Stimulated activated CD4-positive, alpha-beta T cell treated with anti-CD3 and anti-CD28 coated beads, Interleukin-4, amount 100 ng/mL, for 1 hour (primary cell): ENCODE results near the gene MAN1C1.
A peak's percentile ranks its signal among the peaks of the same experiment; 100 is the strongest.

Source experiments
- DNase-seq: peaks from one replicate; pipeline ENCODE4 v3.0.0-alpha.2; 2020

MAN1C1 gene

DNA sequence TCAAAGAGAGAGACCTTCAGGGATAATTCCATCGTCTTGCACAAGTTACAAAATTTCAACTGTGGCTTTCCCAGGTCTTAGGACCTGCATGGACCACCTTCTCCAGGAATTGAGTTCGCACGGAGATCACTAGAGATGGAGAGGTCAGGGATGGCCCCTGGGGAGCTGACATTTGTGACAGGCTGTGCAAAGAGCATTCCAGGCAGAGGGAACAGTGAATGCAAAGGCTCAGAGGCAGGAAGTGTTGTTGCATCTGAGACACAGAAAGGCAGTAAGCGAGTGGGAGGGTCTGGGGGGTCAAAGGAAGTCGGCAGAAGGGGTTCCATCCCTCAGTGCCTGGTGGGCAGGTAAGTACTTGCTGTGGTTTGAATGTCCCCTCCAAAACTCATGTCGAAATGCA, 173.9 kb downstream of the MAN1C1 start:
- DNase-seq = no peak

DNA sequence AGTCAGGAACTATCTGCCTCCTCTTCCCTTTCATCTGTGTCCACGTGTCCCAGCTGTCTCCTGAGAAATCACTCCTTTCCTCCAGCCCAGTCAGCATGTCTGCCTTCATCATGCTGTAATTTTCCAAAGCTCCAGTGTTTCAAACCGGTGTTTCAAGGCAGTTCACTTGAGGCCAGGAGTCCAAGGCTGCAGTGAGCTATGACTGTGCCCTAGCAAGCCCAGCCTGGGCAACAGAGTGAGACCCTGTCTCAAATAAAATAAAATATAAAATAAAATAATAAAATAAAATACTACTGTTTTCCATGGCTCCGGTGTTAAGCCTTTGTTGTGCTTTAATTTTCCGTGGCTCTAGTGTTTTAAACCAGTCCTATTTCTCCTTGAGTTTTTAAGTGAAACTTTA, 175.5 kb downstream of the MAN1C1 start:
- DNase-seq = no peak

DNA sequence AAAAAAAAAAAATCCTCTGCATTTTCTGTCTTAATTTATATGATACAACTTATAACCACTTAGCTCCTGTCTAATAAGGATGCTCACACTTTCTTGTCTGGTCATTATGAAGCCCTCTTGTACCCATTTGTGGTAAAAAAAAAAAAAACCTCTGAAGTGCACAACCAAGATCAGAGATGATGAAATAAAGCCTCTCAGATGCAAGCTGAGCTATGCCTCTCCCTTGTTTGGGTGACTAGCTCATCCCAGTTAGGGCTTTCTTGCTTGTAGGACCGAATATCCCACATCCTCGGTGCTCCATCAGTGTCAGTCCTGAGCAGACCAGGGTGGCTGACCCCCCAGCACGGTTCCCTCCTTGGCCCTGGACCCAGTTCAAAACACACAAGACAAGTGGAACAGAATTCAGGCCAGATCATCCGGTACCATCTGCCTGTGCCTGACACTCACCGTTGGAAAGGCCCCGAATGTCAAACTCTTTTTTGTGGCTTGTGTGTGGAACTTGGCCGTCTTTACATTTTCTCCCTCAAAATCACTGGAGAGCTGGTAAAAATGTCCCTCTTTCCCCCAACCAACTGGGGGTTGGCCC, 177.1 kb downstream of the MAN1C1 start:
- DNase-seq = no peak

DNA sequence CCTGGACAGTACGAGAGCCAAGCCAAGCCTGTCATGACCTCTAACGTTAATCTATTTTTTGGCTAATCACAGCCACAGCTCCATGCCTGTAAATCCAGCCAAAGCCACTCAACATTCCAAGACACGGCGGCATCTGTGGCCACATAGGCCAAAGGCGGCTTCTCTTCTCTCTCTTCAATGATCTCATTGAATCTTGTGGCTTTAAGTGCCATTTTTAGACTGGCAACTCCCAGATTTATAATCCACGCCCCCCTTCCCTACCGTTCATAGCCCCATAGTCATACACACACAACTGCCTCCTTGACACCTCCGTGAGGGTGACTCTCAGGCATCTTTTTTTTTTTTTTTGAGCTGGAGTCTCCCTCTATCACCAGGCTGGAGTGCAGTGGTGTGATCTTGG, 177.7 kb downstream of the MAN1C1 start:
- no peak for DNase-seq

DNA sequence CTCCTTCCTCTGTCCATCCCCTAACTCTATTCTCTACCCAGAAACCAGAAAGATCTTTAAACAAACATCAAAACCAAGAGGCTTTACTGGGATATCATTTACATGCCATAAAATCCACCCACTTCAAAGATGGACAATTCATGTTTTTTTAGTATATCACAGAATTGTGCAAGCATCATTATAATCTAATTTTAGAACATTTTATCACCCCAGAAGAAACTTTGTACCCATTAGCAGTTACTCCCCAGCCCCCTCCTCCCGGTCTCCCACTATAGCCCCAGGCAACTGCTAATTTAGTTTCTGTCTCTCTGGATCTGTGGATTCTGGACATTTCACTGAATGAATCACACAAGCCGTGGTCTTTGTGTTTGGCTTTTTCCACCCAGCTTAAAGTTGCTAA, 178.6 kb downstream of the MAN1C1 start:
- no peak for DNase-seq

DNA sequence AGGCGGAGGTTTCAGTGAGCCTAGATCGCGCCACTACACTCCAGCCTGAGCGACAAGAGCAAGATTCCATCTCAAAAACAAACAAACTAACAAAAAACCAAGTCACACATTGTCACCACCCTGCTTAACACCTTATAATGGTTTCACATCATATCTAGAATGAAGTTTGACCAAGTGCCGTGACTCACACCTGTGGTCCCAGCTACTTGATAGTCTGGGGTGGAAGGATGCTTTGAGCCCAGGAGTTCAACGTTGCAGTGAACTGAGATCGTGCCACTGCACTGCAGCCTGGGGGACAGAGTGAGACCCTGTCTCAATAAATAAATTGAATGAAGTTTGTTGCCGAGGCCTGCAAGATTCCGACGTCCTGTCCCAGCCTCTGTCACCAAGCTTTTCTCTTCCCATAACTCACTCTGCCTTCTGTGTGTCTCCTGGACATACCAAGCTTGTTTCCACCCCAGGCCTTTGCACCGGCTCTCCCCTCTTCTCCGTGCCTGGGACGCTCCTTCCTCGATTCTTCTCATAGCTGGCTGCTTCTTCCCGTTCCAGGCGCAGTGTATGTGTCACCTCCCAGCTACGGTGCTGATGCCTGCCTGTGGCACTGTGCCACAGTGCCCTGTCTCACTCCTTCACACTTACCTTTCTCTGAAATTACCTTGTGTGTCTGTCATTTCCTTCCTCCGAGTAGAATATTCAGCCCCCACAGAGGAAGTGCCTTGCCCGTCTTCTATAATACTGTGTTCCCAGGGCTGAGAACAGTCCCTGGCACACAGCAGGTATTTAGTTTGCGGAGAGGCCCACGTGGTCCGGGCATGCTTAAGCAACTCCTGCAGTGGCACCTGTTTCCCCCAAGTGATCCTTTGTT, 179.6 kb downstream of the MAN1C1 start:
- DNase-seq = peak; percentile 28

DNA sequence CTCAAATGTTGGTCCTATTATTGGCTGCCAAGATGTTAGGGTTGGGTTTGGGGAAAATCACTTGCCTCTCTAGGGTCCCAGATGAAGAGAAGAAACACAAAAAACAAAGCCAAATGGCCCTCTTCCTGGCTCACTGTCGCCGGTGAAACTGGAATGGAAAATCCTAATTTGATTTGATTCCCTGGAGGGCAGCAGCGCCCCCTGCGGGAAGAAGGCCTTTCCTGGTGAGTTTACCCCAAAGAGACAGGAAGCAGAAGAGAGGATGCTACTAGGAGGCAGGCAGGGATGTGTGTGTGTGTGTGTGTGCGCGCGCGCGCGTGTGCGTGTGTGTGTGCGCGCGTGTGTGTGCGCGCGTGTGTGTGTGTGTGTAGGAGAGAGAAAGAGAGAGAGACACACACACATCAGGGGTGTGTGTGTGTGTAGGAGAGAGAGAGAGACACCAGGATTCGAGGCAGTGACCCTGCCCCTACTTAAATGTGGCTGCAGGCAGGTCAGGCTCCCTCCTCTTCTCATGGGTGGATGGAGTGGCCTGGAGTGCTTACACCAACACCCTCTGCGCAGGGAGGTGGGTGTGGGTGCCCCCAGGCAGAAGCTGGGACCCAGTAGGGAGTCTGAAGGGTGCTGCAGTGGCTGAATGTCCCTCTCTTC, 180.3 kb downstream of the MAN1C1 start:
- DNase-seq = peak; percentile 87

DNA sequence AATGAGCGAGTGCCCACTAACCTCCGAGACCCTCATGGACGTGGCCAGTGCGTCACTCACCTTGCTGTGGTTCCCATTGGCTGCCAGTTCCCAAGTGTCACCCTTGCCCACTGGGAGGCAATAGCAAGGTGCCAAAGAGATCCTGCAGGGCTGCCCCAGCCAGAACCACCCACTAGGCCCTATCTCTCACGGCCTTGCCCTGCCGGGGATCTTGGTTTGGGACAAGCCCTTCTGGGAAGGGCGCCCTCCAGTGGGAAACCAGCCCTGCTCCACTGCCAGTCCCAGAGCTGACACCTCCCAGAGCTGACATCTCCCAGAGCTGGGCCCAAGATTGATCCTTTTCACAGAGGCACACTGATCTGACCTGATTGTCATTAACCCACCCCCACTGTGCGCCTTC, 181.3 kb downstream of the MAN1C1 start:
- DNase-seq = peak; percentile 43

DNA sequence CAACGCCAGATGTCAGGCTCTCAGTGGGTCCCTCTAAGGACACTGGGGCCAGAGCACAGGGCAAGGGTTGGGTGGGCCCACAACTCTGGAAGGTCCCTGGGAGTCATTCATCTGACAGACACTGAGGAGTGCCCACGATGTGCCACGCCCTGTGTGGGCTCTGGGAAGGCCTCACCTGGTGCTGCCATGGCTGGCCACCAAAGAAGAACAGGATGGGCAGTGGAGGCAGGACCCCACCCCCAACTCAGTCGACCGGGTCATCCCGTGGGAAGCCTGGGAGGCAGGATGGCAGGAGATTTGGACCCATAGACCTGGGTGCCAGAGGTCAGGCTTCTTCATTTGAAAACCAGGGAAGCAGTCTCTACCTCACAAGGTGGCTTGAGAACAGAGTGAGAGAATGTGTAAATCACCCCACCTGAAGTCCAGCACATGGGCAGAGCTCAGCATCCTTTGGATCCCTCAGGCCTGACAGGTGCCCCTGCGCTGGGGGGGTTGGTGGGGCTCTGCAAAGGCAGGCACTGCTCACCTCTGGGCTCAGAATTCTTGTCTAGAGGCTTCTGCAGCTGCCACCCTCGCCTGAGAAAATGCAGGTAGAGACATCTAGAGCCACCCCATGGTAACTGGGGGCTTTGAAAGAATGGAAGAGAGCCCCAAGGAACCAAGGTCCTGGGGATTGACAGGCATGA, 182.2 kb downstream of the MAN1C1 start:
- no peak for DNase-seq

DNA sequence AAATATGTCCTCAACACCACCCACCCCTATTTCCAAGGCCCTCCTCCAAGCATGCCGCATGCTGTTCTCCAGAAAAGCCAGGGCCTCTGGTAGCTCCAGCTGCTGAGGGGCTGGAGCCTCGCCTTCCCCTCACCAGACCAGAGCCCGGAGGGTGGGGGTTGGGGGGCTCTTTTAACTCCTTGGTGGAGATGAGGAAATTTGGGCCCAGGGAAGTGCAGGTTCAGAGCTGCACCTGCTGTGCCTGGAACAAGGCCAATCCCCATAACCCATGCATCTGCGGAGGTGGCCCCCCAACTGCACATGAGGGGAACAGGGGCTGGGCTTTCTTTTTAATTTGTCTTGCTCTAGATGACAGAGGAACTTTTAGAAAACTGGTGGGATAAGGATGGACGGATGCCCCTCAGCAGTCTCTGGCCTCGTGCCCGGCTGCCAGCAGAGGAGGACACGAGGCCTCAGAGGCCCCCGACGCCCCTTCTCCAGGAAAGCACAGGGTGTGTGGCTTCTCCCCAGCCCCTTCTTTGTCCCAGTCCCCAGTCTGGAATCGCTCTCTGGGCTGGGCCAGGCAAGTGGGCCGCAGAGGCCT, 182.9 kb downstream of the MAN1C1 start:
- no peak for DNase-seq

DNA sequence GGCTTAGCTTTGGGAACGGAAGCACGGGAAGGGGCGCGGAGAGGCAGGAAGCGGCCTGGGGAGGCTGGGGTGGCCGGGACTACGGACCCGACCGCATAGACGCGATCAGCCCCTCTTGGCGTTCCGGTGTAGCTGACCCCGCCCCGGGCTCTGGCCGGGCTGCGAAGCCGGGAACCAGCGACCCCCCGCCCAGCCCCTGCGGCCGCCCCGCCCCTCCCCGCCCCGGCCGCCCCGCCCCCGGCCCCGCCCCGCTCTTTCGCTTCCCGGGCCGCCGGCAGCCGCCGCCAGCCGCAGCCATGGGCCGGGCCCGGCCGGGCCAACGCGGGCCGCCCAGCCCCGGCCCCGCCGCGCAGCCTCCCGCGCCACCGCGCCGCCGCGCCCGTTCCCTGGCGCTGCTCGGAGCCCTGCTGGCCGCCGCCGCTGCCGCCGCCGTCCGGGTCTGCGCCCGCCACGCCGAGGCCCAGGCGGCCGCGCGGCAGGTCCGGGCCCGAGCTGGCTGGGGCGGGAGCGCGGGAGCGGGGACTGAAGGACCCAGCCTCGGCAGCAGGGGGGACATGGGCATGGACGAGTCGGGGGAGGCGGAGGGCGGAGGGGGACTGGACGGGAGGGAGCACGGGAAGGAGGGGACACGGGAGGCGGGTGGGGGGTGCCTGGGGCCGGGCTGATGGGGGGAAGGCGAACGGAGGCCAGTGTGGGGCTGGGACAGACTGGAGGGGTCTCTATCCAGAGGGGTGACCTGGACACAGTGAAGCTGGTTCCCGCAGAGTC, 183.5 kb downstream of the MAN1C1 start, which contains the start of gene SELENON:
Gene SELENON (plus strand): TSS at position 259 of the 768 bp plus-strand sequence. CDS start 38 bp downstream, at position 297.
- DNase-seq = peak; percentile 32

DNA sequence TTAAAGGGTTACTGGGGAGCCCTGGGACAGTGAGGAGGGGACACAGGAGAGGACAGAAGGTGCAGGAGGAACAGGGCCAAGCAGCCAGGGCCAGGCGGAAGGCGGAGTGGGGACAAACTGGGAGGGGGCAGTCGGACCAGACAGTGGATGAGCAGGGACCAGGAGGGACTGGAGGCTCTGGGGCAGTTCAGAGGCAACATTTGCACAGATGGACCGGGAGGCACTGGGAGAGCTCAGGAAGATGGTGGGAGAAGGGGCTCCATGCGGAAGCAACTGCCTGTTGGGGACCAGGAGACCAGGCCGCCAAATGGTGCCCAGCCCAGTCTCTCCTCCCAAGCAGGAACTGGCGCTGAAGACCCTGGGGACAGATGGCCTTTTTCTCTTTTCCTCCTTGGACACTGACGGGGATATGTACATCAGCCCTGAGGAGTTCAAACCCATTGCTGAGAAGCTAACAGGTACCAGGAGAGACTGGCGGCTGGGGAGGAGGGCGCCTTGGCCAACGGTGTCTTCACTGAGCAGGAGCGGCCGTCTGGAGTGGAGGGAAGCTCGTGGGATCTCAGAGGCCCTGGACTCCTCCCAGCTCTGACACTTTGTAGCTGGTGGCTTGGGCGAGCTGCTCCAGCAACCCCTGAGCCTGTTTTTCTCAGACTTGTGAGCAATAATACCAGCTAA, 184.2 kb downstream of the MAN1C1 start:
- DNase-seq = no peak

DNA sequence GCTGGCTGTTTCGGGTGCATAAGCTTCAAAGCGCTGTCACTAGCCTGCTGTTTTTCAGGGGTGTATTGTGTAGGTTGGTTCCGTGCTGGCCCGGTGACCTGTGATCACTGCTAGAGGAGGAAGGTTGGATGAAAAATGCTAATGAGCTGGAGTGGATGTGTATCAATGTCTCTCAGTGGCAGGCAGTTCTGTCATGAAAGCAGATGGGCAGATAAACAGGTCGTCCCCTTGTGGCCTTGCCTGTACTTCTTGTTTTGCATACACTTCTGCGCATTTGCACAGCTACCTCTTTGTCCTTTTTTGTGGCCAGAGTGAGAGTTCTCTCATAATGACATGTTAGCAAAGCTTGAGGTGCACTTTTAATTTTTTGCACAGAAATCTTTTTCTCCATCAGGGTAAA, 186.3 kb downstream of the MAN1C1 start:
- no peak for DNase-seq

DNA sequence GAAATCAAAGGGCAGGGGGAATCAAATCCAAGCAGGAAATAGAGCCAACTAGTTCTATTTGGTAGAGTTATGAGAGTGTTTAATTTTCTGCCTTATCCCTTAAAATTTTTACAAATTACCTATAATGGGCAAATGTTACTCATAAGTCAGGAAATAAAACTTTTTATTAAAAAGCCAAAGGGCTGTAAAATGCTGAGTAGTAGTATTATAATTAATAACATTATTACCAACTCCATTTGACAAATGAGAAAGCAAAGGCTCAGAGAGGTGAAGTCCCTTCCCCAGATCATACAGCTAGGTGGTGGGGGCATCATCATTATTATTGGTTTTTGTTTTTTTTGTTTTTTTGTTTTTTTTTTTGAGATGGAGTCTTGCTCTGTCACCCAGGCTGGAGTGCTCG, 186.8 kb downstream of the MAN1C1 start:
- no peak for DNase-seq

DNA sequence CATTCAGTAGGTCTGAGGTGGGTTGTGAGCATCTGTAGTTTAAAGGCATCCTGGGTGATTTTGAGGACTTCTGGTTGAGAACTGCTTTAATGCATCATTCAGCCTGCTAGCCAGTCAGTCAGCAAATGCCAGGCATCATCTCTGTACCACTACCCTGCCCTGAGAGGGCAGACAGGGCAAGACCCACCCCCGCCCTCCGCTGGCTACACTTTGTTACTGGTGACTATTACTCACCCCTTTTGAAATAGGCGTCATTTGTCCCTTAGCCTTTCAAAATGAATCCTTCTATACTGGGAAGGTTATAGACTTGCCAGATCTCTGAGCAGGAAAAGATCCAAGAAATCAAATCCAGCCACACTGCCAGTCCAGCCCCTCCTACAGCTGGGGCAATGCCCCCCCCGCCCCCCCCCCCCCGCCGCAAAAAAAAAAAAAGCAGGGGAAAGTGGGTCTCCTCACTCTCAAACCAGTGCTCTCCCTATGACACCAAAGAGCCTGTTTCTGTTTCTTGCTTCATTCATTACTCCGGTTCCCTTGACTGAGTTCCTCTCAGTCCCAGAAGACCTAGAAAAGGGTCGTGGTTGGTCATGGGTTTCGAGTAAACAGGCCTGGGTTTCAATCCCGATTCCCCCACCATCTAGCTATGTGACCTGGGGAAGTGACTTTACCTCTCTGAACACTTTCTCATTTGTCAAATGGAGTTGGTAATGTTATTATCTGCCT, 187.8 kb downstream of the MAN1C1 start:
- no peak for DNase-seq

DNA sequence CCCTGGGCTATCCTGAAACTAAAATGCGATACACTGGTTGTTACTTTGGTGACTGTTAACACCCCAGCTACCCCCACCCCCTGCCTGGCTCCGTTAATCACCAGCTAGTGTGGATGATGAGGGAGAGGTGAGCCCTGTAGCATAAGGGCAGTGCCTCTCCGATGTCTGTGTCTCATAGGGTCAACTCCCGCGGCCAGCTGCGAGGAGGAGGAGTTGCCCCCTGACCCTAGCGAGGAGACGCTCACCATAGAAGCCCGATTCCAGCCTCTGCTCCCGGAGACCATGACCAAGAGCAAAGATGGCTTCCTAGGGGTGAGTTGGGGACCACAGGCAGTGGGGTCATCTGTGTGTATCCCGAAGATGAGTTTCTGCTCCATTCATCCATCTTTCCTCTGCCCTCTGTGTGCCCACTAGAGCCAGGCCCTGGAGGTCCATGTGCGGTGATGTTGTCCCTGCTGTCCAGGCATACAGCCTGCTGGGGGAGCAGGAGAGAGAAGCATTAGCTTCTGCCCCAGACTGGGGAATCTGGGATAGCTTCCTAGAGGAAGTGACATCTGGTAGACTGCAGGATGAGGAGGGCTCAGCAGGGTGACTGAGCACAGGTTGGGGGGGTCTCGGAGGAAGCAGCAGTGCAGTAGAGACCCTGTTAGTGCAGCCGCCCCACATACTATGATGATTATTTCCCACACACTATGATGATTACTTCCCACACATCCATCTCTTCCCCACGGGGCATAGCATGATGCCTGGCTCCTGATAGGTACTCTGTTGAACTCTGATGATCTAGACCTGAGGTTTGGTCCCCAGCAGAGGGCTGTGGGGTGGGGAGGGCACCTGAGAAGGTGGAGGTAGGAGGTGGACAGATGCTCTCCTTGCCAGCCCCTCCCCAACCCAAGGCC, 188.6 kb downstream of the MAN1C1 start:
- DNase-seq = no peak

DNA sequence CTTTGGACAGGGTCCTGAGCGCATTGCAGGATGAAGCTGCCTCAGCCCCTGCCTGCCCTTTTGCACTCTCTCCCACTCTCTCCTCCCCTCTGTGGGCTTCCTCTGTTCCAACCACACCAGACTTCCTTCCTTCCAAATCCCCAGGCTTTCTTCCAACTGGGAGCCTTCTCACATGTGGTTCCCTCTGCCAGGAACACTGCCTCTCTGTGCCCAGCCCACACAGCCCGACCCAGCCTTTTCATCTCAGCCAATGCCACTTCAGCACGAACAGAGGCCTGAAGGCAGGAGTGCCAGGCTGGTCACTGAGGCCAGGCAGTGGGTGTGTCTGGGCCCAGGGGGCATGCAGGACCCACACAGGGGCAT, 189.3 kb downstream of the MAN1C1 start:
- DNase-seq = no peak

DNA sequence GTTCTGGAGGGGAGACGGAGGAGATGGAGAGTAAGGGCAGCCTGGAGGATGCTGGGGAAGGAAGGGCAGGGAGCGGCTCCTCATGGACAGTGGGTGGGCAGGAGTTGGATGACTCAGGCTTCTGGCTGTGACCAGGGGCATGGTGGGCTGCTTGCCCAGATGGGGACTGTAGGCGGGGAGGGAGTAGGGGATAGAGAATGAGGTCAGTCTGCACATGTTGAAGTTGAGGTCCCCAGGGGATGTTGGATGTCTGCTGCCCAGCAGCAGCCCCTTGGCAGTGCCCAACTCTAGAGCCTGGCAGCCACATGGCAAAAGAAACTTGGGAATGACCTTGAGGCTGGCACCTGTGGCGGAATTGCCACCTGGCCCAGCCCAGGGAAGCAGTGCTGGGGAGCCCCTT, 189.8 kb downstream of the MAN1C1 start:
- DNase-seq = no peak

DNA sequence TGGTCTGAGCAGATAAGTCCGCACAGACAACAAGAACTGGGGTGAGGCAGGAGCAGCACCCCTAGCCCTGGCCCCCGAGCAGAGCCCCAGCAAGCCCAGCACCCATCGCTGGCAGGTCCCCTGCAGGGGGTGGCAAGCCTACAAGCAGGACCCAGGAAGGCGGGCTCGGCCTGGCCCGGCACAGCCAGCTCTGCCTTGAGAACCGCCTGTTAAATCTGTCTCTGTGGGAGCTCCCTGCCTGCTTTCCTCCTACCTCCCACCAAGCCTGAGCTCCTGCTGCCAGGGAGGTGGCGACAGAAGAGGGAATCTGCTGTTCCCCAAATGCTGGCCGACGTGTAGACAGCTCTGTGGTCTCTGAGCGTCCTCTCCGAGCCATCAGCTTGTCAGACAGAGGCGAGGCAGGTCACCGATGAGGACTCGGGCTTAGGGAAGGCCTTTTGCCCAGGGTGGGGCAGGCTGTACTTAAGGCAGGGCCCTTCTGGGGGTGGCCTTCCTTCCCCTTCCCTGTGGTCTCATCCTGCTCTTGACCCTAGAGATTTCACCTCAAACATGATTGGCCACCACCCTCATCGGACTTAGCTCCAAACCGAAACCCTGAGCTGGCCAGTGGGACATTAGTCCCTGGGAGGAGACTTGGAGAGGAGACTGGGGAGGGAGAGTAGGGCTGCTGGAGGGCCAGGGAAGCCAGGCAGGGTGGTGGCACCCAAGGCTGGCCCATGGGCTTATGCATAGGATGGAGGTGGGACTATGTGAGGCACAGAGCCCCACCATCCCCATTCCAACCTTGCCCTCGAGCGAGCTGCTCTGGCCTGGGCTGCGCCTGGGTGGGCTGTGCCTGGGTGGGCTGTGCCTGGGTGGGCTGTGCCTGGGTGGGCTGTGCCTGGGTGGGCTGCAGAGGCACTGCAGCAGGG, 191.1 kb downstream of the MAN1C1 start:
- DNase-seq = no peak
